Activated CD4-positive, alpha-beta T cell treated with anti-CD3 and anti-CD28 coated beads, Interleukin-2, amount 10 ng/mL, durations not matched to agents 7 days and 5 days (primary cell): ENCODE data around the gene STAB1. TPM values are rescaled to one million over a fixed set of nuclear protein-coding genes. Genes with fewer than 3 reads are reported as not detected.

Experiments used
- CTCF ChIA-PET: fragments of 350-600 bp; sonication (Branson Sonifier 250); formaldehyde crosslinking; loops from one replicate; lab custom pipeline; 2021; ENCODE audit warnings: antibody characterized with exemption; lab: Charles Lee
- POLR2A ChIA-PET: fragments of 350-600 bp; sonication (Branson Sonifier 250); formaldehyde crosslinking; loops from one replicate; lab custom pipeline; 2021; ENCODE audit warnings: antibody characterized with exemption; lab: Charles Lee
- DNase-seq: peaks from one replicate; pipeline ENCODE4 v3.0.0-alpha.2; 2020
- H3K27ac Mint-ChIP-seq: one replicate; pipeline ENCODE4 v1.8.0; 2021; ENCODE audit warnings: mild to moderate bottlenecking, moderate library complexity, mixed read lengths
- H3K27me3 Mint-ChIP-seq: one replicate; pipeline ENCODE4 v1.8.0; 2021; ENCODE audit warnings: mixed read lengths
- H3K36me3 Mint-ChIP-seq: one replicate; pipeline ENCODE4 v1.8.0; 2021; ENCODE audit warnings: low read depth, mixed read lengths
- H3K4me1 Mint-ChIP-seq: one replicate; pipeline ENCODE4 v1.8.0; 2021; ENCODE audit warnings: mixed read lengths
- H3K4me3 Mint-ChIP-seq: one replicate; pipeline ENCODE4 v1.8.0; 2021; ENCODE audit warnings: mild to moderate bottlenecking, moderate library complexity, mixed read lengths
- H3K9me3 Mint-ChIP-seq: one replicate; pipeline ENCODE4 v1.8.0; 2021; ENCODE audit warnings: mixed read lengths
- total RNA-seq, 2 experiments: library from RNA; stranded (reverse); gene quantifications; one replicate each; pipeline ENCODE4 v1.2.3, GENCODE V29; 2021

The STAB1 gene, protein sequence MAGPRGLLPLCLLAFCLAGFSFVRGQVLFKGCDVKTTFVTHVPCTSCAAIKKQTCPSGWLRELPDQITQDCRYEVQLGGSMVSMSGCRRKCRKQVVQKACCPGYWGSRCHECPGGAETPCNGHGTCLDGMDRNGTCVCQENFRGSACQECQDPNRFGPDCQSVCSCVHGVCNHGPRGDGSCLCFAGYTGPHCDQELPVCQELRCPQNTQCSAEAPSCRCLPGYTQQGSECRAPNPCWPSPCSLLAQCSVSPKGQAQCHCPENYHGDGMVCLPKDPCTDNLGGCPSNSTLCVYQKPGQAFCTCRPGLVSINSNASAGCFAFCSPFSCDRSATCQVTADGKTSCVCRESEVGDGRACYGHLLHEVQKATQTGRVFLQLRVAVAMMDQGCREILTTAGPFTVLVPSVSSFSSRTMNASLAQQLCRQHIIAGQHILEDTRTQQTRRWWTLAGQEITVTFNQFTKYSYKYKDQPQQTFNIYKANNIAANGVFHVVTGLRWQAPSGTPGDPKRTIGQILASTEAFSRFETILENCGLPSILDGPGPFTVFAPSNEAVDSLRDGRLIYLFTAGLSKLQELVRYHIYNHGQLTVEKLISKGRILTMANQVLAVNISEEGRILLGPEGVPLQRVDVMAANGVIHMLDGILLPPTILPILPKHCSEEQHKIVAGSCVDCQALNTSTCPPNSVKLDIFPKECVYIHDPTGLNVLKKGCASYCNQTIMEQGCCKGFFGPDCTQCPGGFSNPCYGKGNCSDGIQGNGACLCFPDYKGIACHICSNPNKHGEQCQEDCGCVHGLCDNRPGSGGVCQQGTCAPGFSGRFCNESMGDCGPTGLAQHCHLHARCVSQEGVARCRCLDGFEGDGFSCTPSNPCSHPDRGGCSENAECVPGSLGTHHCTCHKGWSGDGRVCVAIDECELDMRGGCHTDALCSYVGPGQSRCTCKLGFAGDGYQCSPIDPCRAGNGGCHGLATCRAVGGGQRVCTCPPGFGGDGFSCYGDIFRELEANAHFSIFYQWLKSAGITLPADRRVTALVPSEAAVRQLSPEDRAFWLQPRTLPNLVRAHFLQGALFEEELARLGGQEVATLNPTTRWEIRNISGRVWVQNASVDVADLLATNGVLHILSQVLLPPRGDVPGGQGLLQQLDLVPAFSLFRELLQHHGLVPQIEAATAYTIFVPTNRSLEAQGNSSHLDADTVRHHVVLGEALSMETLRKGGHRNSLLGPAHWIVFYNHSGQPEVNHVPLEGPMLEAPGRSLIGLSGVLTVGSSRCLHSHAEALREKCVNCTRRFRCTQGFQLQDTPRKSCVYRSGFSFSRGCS (N-terminal part only)
- total RNA-seq = under 1 TPM; 0.02 to 0.15 TPM

DNA sequence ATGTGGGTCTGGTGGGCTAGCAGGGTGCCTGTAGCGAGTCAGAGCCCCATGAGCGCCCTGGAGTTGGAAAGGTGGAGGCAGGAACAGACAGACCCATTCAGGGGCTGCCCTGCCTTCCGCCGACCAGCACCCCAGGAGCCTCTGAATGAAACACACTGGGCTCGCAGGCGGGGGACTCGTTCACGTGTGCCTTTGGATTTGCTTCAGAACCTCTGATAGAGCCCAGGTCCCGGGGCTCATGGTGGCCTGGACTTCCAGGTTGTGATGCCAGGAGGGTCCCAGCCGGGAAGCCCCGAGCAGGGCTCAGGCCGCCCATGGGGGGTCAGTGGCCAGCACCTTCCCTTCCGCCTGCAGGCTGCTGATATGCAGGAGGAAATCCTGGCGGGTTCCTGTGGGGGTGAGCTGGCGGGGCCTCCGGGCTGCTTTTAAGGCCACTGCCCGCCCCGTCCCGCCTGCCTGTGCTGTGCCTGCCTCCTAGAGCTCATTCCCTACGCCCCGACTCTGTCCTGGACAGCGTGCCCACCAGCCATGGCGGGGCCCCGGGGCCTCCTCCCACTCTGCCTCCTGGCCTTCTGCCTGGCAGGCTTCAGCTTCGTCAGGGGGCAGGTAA is at the start of gene STAB1:
Gene STAB1 (plus strand): TSS at position 453 of the 610 bp plus-strand sequence. CDS start 76 bp downstream, at position 529.
- CTCF ChIA-PET = interaction anchor here (1.6 kb wide), 1 partner anchor 24 kb away, joined by 6 read pairs; no protein-coding TSS in a partner anchor

DNA sequence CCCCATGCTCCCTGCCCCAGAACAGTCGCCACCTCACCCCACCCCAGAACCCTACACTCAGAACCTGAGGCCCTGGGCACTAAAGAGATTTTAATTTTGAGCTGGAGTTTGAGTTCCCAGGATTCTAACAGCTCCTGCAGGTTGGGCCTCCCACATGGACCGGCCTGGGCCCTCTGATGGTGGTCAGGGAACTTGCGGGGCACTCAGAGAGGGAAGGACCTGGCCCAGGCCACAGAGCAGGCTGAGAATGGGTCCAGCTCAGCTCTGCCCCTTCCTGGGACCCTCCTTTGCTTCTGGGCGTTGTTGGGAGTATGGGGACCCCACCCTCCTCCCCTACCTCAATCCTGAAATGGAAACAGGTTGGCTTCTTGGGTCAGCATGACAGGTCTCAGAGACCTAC is 49.1 kb upstream of the STAB1 start:
- ChIA-PET CTCF (interaction anchor here (0.6 to 2.5 kb wide), 18 partner anchors 8 to 353 kb away, joined by 3 to 13 read pairs (median 4); partner anchors contain the start of gene TNNC1), POLR2A (no interaction called here)
- peaks cover 11% of the 10 kb centered on the region for H3K4me1 Mint-ChIP-seq
- no peak overlapping the region for H3K4me3 Mint-ChIP-seq
- no peak for DNase-seq
- no peaks in the 10 kb centered on the region for H3K9me3 Mint-ChIP-seq
- no peak overlapping the region for H3K27ac Mint-ChIP-seq
- no peaks in the 10 kb centered on the region for H3K36me3 Mint-ChIP-seq
- H3K27me3 Mint-ChIP-seq = no peaks in the 10 kb centered on the region

More for the DNA sequence above, at the start of gene STAB1:
- POLR2A ChIA-PET = no interaction called here
- peaks cover 1% of the 10 kb centered on the region for H3K4me1 Mint-ChIP-seq
- no peak for DNase-seq
- H3K4me3 Mint-ChIP-seq = no peak within 1 kb of the TSS
- H3K27me3 Mint-ChIP-seq = no peaks in the 10 kb centered on the region
- no peaks in the 10 kb centered on the region for H3K36me3 Mint-ChIP-seq
- H3K9me3 Mint-ChIP-seq = no peaks in the 10 kb centered on the region
- H3K27ac Mint-ChIP-seq = peak within 1 kb of the TSS; percentile 54

DNA sequence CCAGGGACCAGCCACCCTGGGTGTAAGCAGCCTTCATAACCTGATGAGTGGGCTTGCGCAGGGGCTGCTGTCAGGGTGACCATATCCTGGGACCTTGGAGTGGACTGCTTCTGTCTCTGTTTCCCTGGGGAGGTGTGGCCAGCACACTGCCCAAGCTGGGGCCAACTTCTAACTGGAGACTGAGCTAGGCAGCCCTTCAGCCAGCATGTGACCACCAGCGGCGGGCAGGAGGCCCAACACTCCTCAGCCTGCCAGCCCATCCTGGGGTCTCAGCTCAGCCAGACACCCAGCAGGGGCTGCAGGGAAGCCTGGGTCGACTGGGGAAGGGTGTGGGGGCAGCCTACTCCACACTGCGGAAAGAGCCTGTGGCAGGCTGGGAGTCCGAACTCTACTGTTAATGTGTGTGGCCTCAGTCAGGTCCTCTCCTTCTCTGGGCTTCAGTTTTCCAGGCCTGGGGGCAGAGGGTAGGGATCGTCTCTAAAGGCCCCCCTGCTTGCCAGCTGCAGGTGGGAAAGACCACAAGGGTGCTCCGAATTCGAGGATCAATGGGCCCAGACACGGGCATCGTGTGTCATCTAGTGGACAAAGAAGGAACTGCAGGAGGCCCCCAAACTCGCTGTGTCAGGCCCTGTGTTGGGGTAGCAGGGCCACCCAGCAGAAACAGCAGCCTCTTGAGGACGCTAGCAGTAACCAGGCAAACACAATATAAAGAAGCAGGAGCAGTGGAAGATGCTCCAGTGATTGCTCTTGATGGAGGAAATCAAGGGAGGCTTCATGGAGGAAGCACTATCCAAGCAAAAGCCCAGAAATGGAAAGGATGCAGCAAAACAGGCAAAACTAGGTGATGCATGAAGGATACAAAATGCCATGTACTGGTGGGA is 48.3 kb upstream of the STAB1 start:
- Mint-ChIP-seq H3K27ac (no peak overlapping the region), H3K36me3 (no peaks in the 10 kb centered on the region), H3K27me3 (no peaks in the 10 kb centered on the region), H3K4me3 (no peak overlapping the region), H3K4me1 (peaks cover 11% of the 10 kb centered on the region), H3K9me3 (no peaks in the 10 kb centered on the region)
- peak; percentile 79 for DNase-seq
- CTCF ChIA-PET = interaction anchor here (0.6 to 2.5 kb wide), 25 partner anchors 9 to 462 kb away, joined by 3 to 13 read pairs (median 3); no protein-coding TSS in a partner anchor
- POLR2A ChIA-PET = no interaction called here

DNA sequence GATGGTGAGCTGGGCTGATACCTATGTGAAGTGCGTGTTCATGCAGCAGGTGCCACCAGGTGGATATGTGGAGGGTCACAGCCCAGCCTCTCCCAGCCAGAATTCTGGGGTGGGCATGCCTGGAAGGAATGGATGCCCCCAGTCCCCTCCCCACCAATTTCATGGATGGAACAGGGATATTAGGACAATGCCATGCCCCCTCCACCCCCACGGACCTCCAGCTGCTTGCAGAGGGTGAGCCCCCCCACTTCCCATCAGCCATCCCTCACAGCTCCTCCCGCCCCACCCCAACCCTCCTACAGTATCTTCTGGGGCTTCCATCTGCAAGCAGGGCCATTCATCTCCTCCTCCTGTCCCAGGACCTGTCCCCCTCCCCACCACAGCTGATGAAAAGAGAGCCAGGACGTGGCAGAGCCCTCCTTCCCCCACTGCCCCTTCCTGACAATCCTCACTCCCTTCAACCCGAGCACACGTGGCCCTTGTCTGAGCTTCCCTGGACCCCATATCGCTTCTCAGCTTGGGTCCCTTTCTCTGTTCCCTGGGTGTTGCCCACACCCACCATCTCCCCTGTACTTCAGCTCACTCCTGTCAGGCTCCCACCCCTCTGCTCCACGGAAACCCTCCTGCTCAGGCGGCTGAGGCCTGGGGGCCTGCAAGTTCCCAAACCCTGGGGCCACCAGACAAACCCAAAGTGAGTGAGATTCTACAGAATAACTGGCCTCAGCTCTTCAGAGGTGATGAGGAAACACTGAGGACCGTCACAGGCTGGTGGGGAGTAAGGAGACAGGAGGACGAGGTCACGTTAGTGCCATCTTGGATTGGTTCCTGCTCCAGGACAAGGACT is 47.4 kb upstream of the STAB1 start:
- ChIA-PET POLR2A (no interaction called here), CTCF (interaction anchor here (0.6 to 2.9 kb wide), 16 partner anchors 8 to 505 kb away, joined by 3 to 13 read pairs (median 4); partner anchors contain the start of gene PARP3)
- no peak overlapping the region for H3K27ac Mint-ChIP-seq
- peaks cover 11% of the 10 kb centered on the region for H3K4me1 Mint-ChIP-seq
- H3K36me3 Mint-ChIP-seq = no peaks in the 10 kb centered on the region
- no peak for DNase-seq
- H3K4me3 Mint-ChIP-seq = no peak overlapping the region
- no peaks in the 10 kb centered on the region for H3K9me3 Mint-ChIP-seq
- no peaks in the 10 kb centered on the region for H3K27me3 Mint-ChIP-seq

DNA sequence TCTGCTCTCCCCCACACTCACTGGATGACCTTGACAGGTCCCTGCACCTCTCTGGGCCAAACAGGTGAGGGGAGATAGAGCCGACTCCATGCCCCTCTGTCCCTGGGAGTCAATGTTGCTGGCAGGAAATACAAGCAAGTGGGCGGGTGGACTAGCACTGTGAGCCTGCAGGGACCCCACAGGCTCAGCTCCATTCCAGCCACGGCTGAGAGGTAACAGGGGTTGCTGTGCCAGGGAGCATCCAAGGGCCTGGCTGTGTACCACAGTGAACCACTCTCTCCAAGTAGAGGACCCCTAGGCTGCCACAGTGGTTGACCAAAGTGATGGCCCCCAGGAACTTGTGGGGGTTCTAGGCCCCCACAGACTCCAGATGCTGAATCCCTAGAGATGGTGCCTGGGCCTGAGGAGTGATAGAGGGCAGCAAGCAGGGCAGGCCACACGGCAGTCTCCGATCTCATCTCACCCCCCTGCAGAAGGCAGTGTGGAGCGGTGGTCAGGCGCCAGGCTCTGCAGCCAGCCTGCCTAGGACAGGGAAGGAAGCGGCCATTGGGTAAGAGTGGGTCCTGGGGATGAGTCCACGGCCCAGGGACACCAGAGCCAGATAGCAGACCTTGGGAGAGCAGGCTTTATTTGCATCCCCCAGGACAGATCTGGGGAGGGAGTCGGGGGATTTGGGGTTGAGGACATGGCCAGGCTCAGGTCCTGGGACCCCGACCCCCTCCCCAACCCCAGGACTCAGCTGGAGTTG is 44.5 kb upstream of the STAB1 start:
- Mint-ChIP-seq H3K4me3 (no peak overlapping the region), H3K27ac (no peak overlapping the region), H3K27me3 (no peaks in the 10 kb centered on the region), H3K9me3 (no peaks in the 10 kb centered on the region), H3K4me1 (peaks cover 19% of the 10 kb centered on the region), H3K36me3 (no peaks in the 10 kb centered on the region)
- DNase-seq = no peak
- ChIA-PET POLR2A (no interaction called here), CTCF (interaction anchor here (1.1 to 2.9 kb wide), 2 partner anchors 7 to 23 kb away, joined by 3 to 12 read pairs; no protein-coding TSS in a partner anchor)

DNA sequence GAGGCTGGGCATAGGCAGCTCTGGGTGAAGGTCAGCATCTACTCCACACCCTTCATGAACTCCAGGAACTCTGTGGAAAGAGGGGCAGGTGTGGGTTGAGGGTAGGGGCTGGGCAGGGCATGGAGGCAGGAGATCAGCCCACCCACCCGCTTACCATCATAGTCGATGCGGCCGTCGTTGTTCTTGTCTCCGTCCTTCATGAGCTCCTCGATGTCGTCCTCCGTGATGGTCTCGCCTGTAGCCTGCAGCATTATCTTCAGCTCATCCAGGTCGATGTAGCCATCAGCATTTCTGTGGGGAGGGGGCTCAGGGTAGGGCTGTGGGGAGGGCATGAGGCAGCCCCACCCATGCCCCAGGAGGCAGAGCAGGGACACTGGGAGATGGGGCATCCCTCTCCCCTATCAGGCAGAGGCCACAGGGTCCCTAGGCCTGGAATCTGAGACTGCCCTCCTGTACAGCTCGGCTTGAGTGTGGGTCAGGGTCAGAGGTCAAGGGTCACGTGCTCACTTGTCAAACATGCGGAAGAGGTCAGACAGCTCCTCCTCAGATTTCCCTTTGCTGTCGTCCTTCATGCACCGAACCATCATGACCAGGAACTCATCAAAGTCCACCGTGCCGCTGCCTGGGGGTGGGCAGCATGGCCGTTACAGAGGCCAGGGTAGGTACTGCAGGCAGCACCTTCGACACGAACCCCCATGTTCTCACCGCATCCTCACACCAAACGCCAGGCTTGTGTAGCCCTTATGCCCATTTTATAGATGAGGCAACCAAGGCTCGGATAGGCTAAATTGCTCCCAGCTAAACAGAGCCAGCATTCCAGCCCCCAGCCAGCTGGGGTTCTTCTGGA is 43.7 kb upstream of the STAB1 start:
- no peaks in the 10 kb centered on the region for H3K36me3 Mint-ChIP-seq
- H3K27ac Mint-ChIP-seq = no peak overlapping the region
- H3K4me1 Mint-ChIP-seq = peaks cover 25% of the 10 kb centered on the region
- H3K9me3 Mint-ChIP-seq = no peaks in the 10 kb centered on the region
- ChIA-PET POLR2A (no interaction called here), CTCF (interaction anchor here (1.0 to 1.1 kb wide), 2 partner anchors 19 to 24 kb away, joined by 3 to 5 read pairs; no protein-coding TSS in a partner anchor)
- no peak overlapping the region for H3K4me3 Mint-ChIP-seq
- DNase-seq = no peak
- no peaks in the 10 kb centered on the region for H3K27me3 Mint-ChIP-seq

DNA sequence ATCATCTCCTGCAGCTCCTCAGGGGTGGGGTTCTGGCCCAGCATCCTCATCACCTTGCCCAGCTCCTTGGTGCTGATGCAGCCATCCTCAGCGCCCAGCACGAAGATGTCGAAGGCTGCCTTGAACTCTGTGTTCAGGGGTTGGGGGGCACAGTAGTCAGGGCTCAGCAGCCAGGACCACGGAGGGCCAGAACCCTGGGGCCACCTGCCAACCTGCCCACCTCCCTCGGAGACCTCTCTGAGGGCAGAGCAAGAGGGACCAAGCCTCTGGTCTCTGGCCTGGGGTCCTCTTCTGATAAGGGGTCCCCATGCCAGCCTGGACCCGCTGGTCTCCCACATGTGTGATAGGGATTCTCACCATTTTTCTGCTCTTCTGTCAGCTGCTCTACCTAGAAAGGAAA is 43.0 kb upstream of the STAB1 start:
- Mint-ChIP-seq H3K27me3 (no peaks in the 10 kb centered on the region), H3K4me1 (peaks cover 28% of the 10 kb centered on the region), H3K36me3 (peaks cover 3% of the 10 kb centered on the region), H3K9me3 (no peaks in the 10 kb centered on the region), H3K27ac (no peak overlapping the region), H3K4me3 (no peak overlapping the region)
- DNase-seq = no peak
- CTCF ChIA-PET = interaction anchor here (1.0 to 1.6 kb wide), 3 partner anchors 20 to 232 kb away, joined by 3 to 5 read pairs (median 3); no protein-coding TSS in a partner anchor
- POLR2A ChIA-PET = no interaction called here

DNA sequence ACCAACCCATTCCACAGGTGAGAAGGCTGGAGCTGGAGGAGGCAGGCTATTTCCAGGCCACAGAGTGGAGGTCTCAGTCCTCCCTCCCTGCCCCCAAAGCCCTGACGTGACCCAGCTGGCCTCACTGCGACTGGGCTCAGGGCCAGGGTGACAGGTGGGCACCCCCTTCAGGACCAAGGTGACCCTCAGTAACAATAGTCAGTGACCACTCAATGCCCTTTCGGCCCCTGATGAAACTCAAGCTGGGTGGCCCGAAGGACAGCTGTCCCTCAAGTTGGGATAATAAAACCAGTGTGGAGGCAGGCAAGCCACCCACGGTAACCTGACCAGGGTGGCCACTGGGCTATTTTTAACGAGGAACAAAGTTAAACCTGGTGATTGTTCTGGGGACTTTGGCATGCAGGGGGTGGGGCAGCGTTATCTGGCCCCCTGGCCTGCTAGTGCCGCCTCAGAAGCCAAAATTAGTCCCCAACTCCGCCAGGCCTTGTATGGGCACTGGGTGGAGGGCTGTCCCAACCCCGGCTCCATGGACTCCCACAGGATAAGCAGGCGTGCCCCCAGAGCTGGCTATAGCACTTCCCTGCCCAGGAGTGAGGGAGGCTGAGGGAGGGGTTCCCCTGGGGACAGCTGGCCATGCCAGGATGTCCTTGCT is 42.4 kb upstream of the STAB1 start:
- Mint-ChIP-seq H3K9me3 (no peaks in the 10 kb centered on the region), H3K4me3 (no peak overlapping the region), H3K27me3 (no peaks in the 10 kb centered on the region), H3K4me1 (peaks cover 32% of the 10 kb centered on the region), H3K27ac (no peak overlapping the region), H3K36me3 (peaks cover 8% of the 10 kb centered on the region)
- ChIA-PET CTCF (interaction anchor here (1.0 to 1.9 kb wide), 5 partner anchors 14 to 232 kb away, joined by 3 to 12 read pairs (median 5); no protein-coding TSS in a partner anchor), POLR2A (no interaction called here)
- DNase-seq = no peak
